ENCODE data around the gene ARHGAP26. TPM values are rescaled to one million over a fixed set of nuclear protein-coding genes. Genes with fewer than 3 reads are reported as not detected.
A peak's percentile ranks its signal among the peaks of the same experiment; 100 is the strongest.

The ARHGAP26 gene
- total RNA-seq, 1 experiment from 2014 or later, result 5.5 TPM

DNA sequence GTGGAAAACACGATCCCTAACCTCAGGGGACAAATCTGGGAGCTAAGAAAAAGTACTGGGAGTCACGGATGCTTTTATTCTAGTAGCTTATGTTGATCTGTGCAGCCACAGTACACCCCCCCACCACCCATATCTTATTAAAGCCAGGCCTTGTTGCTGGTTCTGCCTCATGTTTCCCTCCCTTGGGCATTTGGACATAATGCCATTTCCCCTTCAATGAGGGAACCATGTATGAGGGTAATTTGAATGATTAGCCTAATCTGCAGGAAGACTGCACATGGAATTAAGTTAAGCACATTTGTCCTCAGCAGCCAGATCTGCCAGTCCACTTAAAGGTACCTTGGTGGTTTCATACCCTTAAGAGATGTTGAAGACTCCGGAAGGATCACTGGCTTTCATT lies 102.0 kb downstream of the ARHGAP26 start:
- no peak for DNase-seq (ENCODE audit: low read depth)

DNA sequence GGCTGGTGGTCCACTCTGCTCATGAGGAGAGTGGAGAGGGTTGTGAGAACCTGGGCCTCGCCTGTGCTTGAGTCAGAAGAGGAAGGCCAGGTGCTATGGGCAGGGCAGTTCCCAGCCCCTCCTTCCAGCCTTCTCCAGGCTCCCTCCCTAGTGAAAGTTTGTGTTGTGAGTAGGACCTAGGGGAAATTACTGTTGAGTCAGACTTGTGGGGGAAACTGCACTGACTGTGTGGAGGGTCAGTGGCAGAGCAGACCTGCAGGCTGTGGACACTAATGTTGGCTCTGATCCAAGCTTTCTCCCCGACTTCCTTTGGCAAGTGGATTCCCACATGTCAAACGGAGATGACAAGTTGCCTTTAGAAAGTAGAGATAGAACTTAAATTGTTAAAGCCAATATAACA lies 102.6 kb downstream of the ARHGAP26 start:
- peak; percentile 86 for DNase-seq (ENCODE audit: low read depth)

DNA sequence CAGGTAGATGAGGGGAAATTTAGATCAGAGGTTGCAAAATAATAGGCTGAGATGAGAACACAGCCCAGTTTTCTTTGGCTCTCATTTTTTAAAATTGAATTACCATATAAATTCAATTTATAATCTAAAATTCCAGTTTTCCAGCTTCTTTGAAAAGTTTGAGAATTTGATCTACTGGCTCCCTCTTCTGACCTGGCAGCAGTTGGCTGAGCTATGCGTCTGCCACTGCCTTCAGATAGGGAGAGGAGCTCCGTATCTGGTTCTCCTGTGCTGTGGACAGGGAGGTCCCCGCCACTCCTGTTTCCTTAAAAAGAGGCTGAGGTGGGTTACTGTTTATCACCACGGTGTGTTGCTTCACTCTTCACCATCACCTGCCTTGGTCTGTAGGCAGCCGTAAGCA lies 103.7 kb downstream of the ARHGAP26 start:
- no peak for DNase-seq (ENCODE audit: low read depth)

DNA sequence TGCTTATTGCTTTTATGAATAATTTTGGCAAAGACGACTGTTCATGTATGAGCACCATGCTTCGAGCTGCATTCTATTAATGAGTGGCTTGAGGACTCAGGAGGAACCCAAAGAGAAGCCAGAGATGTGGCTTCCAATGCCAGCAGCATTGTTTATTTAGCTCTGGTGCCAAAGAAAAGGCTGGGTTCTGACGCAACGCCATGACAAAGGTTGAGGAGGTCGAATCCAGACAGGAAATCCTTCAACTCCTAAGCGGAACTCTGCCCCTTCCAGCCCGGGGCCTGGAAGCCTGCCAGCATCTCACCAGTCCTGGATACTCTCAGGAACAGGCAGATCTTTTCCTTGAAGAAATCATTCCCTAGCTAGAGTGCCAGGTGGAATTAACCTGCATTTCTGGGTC lies 104.4 kb downstream of the ARHGAP26 start:
- peak; percentile 92 for DNase-seq (ENCODE audit: low read depth)

DNA sequence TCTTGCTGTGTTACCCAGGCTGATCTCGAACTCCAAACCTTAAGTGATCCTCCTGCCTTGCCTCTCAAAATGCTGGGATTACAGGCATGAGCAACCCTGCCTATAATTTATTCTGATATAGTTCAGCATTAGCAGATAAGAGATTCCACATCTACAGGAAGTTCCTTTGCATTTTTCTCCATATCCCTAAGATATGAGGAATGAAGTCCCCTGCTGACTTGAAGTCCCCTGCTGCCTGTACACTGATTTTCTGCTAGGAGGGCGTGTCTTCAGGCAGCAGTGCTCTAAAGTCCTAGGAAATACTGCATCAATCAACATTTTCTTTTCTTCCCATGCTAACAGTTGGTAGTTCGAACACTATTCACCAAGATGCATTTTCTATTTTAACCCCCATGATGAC lies 105.8 kb downstream of the ARHGAP26 start:
- no peak for DNase-seq (ENCODE audit: low read depth)

DNA sequence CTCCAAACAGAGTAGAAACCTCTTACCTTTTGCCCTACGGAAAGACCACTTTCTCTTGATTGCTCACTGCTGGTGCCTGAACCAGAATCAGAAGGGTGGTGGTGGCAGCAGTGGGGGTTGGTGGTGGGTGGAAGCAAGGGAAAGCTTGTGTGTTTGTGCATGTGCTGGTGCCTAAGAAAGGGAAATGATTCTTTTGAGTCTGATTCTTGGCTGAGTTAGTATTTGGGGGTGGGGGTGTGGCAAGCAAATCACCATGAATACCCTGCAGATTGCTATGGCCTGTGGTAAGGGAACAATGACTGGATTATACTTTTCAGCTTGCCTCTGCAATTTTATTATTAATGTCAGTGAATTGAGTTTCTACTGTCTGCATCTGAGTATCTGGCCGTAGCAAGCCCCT lies 106.6 kb downstream of the ARHGAP26 start:
- DNase-seq (ENCODE audit: low read depth), result no peak

DNA sequence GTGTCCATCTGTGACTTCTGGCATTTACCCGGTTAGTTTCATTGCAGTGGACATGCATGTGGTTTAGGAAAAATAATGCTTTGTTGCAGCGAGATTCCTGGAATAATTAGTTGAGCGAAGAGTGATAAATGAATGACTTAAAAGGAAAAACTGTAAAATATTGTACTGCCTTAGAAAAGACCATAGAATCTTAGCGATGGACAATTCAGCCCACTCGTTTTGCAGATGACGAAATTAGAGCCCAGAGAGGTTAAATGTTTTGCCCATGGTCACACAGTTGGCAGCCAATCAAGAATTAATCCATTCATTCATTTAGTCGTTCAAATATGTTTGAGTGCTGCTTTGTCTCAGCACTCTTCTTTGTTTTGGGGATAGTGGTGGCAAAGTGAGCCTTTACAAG lies 107.9 kb downstream of the ARHGAP26 start:
- DNase-seq (ENCODE audit: low read depth), result no peak

DNA sequence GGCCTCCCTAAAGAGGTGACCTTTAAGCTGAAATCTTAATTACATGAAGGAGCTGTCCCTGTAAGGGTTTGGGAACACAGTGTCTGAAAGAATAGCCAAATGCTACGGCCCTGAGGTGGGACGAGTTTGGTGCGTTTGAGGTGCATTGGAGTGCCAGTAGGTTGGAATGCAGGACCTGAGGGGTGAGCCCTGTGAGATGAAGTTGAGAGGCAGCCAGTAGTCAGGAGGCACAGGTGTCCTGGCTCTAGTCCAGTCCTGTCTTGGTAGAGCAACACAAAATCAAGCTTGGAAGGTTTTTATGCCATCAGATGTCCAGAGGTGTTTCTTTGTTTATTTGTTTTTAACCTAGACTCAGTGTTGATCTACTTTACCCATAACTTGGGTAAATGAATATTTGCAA lies 108.5 kb downstream of the ARHGAP26 start:
- DNase-seq (ENCODE audit: low read depth), result no peak

DNA sequence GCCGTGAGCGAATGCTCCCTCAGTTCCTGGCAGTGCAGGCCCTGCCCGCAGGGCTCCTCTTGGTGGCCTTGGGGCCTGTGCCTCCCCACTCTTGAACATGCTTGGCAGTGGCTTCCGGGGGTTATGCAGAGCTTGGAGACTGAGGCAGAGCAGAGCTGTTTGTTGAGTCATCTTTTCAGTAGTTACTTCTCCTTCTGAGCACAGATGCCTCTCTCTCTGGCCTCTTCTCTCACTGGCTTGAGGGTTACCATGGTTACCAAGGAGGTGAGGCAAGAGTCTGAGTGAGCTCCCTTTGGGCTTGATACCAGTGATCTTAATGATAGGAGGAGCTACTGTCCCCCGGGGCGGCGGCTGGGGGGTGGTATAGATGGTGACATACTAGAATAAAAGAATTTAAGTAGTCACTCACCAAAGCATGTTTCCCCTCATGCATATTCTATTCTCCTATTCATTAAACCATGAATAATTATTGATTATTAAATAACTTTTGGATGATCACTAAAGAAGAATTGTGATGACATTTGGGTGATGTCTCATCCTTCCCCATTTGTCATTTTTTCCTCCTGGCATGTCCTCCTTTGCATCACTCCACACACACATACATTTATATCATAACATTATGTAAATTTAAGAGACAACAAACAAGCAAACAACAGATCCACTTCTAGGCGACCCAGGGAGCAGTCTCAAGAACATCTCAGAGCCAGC lies 111.1 kb downstream of the ARHGAP26 start:
- DNase-seq (ENCODE audit: low read depth), result peak; percentile 50

DNA sequence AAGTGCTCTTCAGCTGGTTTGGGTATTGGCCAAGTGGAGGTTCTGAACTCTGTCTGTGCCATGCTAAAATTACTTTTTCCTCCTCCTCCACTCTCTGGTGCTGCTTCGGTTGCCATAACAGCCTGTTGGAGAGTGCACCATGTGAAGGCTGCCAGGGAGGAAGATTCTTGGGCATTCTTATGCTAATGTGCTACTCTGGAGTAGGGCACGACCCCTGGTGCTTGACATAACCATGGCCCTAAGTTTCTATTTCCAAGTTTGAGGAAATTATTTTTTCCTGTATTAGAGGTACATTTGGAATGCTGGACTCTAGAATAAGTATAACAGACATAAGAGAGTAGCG lies 111.6 kb downstream of the ARHGAP26 start:
- no peak for DNase-seq (ENCODE audit: low read depth)

DNA sequence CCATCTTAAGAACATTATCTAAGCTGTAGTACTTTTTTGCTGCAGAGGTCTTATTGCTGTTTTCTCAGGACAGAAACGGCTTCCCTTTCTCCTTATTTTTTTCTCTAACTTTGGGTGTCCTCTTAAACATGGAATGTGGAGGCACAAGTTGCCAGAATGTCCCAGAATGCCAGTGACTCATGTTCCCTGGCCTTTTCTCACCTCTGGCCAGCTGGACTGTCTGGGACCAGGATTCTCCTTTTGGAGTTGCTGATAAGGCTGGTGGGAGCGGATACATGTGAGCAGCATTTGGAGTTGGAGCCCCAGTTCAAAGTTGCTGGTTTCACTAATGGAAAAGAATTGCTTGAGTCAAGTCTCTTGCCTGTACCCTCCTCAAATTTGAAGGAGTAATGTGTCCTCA lies 112.8 kb downstream of the ARHGAP26 start:
- peak; percentile 66 for DNase-seq (ENCODE audit: low read depth)

DNA sequence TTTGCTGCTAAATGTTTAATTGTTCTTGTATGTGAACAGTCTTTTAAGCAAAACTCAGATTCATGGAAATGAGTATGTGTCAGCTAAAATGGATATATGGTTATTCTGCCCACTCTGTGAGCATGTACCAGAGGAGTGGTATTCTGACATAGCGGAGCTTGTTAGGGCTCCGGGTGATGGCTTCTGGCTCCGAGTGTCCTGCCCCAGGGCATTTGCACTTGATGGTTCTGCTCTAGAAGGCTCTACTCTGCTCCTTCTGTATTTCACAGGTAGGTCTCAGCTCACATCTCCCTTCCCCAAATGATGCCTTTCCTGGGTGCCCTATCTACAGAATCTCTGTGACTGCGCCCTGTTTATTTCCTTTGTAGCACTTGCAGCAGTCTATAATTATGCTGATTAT lies 113.3 kb downstream of the ARHGAP26 start:
- no peak for DNase-seq (ENCODE audit: low read depth)

DNA sequence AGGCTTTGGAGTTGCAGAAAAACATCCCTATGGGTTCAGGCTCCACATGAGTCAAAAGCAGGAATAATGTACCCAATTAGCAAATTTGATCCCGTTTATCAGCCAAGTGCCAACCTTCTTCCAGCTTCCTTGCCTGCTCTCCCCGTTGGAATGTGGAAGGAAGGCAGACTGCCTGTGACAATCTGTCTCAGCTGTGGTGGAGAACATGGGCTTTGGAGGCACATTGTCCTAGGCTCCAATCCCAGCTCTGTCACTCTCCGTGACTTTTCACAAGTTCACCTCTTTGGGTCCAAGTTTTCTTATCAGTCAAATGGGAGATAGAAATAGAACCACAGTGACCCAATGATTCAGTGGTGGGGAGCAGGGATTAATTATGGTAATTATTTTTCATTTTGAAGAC lies 113.9 kb downstream of the ARHGAP26 start:
- no peak for DNase-seq (ENCODE audit: low read depth)

DNA sequence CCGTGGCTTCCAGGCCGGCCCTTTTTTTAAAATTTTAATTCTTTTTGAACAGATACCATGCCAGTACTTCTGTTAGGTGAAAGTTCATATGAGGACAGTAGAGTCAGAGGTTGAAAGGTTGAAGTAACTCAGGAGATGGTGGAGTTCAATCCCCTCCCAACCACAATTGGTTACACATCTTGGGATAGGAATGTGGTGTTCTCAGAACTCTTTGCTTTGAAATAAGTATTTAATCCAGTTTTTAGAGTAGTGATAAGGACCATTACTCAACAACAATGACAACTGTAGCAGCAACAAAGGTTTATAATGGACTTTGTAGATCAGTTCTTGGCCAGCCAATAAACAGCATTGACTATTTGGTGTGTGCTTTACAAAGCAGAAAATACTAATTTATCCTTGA lies 116.0 kb downstream of the ARHGAP26 start:
- DNase-seq (ENCODE audit: low read depth), result peak; percentile 59

DNA sequence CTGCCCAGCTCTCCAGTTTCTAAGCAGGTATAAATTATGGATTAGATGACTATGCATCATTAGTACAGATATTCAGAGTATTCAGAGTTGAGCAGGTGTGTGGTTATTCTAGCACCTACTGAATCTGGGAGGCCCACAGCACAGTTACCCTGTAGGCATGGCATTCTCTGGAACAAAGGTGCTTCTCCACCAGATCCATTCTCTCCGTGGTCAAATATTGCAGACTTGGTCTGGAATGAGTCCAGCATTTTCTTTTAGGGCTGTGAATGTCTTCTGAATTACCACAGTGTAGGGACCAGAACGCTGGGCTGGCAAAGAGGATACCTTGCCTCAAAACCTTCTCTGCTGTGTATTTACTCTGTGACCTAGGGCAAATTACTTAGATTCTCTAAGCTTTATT lies 116.8 kb downstream of the ARHGAP26 start:
- DNase-seq (ENCODE audit: low read depth), result no peak

DNA sequence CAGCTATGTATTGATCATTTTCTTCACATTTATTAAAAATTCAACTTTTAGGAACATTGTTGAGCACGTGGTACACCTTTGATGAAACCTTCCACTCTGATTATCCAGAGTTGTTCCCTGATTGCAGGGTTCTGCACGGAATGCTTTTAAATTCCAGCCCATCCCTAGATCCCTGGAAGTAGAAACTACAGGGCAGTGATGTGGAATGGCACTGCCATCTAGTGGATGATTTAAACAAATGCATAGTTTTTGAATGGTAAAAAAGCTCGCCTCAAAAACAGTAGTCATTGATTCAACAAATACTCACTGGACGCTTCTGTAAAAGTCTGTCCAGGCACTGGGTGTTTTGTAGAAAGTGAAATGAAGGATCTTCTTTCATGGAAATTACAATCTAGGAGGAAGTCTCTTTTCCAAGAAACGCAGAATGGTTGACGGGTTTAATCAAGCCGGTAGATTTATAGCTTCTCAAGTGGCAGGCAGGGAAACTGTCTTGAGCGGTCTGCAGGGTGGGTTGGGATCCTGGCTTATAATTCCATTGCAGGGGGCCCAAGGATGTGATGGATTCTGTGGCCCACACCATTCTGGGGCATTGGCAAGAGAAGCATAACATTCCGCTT lies 118.4 kb downstream of the ARHGAP26 start:
- DNase-seq (ENCODE audit: low read depth), result peak; percentile 63

DNA sequence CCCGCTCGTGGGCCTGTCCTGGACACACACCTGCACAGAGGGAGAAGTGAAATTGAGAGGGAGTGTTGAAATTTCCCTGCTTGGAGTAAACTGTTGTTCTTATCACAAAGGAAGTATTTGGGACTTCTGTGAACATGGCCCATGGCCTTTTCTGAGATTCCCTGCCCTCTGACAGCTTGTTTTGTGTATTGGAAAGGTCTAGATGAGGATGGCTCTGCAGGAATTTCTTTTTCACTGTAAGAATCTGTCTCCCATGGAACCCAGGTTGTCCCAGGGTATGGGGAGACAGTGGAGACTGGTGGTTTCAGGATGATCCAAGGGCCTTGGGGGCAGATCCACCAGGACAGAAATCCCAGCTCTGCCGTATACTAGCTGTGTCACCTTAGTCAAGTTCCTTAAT lies 121.8 kb downstream of the ARHGAP26 start:
- DNase-seq (ENCODE audit: low read depth), result no peak

DNA sequence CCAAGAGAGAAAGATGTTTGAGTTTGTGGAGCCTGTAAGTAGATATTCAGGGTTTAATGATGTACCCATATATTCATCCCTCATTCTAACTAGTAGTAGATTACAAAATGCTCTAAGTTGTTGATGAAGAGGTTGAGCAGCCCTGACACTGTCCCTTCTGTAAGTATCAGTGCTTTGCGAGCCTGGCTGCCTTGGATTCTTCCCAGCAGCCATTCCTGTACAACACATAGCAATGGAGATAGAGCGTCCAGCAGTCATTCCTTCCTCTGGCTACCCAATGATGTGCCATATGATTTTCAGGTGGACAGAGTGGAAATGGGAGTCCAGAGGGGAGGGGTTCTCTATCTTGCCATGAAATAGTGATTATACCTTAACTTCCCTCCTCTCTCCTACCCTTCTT lies 124.1 kb downstream of the ARHGAP26 start:
- DNase-seq (ENCODE audit: low read depth), result no peak

DNA sequence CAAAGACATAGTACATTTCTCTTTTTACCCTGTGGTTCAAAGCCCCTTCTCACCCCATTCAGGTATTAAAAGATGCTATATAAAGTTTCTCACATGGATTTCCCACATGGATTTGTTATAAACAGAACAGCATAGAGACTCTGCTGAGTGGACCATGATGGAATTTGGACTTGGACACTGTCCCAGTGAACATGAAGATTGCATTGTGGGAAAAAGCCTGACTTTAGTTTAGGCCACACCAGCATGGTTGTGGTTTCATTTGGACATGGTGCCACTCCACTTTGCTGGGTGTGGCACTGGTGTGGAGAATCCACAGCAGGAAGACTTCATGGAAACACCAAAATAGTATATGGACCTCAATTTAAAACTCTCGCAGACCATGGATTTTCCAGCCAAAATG lies 124.6 kb downstream of the ARHGAP26 start:
- DNase-seq (ENCODE audit: low read depth), result peak; percentile 75

DNA sequence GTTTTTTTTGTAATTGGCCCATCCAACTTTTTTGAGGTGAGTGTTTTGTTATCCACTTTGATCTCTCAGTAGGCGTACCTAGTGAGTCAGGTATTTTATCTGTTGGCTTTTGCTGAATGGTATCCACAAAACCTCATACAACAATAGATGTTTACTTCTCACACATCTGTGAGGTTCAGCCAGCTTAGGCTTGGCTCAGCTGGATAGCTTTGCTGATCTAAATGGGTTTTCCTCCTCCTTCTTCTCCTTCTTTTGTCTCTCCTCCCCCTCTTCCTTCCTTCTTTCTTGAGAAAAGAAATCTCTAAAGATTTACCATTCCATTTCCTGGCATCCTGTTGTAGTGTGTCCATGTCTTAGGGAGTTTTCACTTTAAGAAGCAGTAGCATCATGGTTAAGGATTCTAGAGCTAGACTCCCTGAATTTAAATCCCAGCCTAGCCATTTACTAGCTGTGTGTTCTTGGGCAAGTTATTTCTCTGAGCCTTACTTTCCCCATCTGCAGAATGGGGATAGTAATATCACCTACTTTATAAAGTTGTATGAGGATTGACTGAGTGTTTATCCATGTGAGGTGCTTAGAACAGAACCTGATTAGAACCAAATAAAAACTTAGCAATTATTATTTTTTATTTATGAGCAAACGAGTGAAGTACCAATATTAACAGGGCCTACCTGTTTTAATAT lies 126.3 kb downstream of the ARHGAP26 start:
- no peak for DNase-seq (ENCODE audit: low read depth)

DNA sequence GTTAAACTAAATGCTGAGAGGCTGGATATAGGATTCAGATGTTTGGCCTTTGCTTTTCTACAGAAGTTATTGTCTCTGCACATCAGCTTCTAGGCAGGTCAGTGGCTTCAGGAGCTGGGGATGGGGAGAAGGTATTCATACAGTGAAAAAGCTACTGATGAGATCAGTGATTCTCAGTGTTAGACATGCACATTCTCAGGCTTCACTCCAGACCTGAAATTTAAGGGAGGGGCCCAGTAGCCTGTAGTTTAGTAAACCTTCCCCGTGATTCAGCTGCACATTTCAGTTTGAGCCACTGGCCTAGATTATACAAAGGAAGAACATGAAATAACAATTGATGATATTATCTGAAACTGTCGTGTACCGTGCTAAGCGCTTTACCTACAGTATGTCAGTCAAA lies 127.2 kb downstream of the ARHGAP26 start:
- no peak for DNase-seq (ENCODE audit: low read depth)

DNA sequence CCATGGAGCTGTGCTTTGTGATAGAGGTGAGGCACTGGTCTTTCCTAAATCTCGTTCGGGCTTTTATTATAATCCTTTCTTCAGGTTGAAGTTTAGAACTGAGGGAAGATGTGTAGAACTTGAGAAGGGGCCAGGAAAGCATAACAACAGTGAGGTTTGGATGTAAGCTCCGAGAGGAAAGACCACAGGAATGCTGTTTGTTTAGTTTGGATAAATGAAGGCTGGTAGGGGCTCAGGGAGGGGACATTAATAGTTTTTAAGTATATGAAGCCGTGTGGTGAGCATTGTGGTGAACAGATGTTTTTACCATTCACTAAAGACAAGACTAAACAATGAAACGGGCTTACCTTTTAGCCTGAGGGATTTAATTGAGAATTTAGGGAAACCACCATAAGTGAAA lies 130.8 kb downstream of the ARHGAP26 start:
- DNase-seq (ENCODE audit: low read depth), result peak; percentile 90

DNA sequence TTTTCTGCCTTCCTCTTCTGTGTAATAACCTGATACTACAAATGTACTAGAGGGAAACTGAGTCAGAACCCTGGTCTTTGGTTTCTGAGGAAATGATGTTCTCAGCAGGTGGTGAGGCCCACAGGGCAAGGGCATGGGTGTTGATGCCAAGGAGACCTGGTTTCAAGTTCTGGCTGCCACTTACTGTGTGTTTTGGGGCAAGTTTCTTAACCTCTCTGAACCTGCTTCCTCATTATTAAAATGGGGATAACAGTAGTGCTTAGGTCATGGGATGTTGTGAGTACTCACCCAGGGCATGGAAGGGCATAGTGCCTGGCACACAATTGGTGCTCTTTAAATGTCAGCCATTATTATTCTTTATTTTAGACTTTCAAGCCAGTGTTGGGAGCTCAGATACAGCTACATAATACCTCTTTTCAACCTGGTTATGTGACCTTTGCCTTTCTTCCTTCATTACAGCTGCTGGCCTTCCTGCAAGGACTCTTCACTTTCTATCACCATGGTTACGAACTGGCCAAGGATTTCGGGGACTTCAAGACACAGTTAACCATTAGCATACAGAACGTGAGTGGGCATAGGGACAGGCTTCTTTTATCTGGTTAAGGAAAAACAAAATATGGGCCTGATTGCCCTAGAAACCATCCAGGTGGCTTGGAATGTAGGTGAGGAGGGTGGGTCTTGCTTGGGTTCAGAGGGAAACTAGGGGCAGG lies 131.5 kb downstream of the ARHGAP26 start:
- no peak for DNase-seq (ENCODE audit: low read depth)
